T-helper 1 cell treated with Interleukin-12 subunit alpha and Interleukin-12 subunit beta and Interleukin-4 antibody, amounts not matched to agents 30 μg/mL and 1 μg/mL, for 36 hours (primary cell): ENCODE results near the gene DOP1A.

Source experiments
- H3K27ac Mint-ChIP-seq: one replicate; pipeline ENCODE4 v1.8.0; 2021; ENCODE audit warnings: mild to moderate bottlenecking, mixed read lengths
- H3K27me3 Mint-ChIP-seq: one replicate; pipeline ENCODE4 v1.8.0; 2021; ENCODE audit warnings: low read depth, mixed read lengths
- H3K36me3 Mint-ChIP-seq: one replicate; pipeline ENCODE4 v1.8.0; 2021; ENCODE audit warnings: low read depth, mixed read lengths
- H3K4me1 Mint-ChIP-seq: one replicate; pipeline ENCODE4 v1.8.0; 2021; ENCODE audit warnings: low read depth, mixed read lengths
- H3K4me3 Mint-ChIP-seq: one replicate; pipeline ENCODE4 v1.8.0; 2021; ENCODE audit warnings: mild to moderate bottlenecking, moderate library complexity, mixed read lengths
- H3K9me3 Mint-ChIP-seq: one replicate; pipeline ENCODE4 v1.8.0; 2021; ENCODE audit warnings: mixed read lengths

The DOP1A gene

GRCh38 chr6:83152913-83153312, 85.4 kb downstream of the DOP1A start:
- Mint-ChIP-seq H3K4me1 (peaks cover 1% of the 10 kb centered on the region), H3K9me3 (no peaks in the 10 kb centered on the region), H3K4me3 (no peak overlapping the region), H3K27ac (no peak overlapping the region), H3K36me3 (peaks cover 12% of the 10 kb centered on the region), H3K27me3 (no peaks in the 10 kb centered on the region)

GRCh38 chr6:83153883-83154521, 86.5 kb downstream of the DOP1A start:
- Mint-ChIP-seq H3K27ac (no peak overlapping the region), H3K27me3 (no peaks in the 10 kb centered on the region), H3K9me3 (no peaks in the 10 kb centered on the region), H3K4me1 (no peaks in the 10 kb centered on the region), H3K36me3 (peaks cover 11% of the 10 kb centered on the region), H3K4me3 (no peak overlapping the region)

- Mint-ChIP-seq H3K27me3 (no peaks in the 10 kb centered on the region), H3K4me1 (no peaks in the 10 kb centered on the region), H3K36me3 (peaks cover 6% of the 10 kb centered on the region), H3K4me3 (no peak overlapping the region), H3K9me3 (no peaks in the 10 kb centered on the region), H3K27ac (no peak overlapping the region)
Measured at GRCh38 chr6:83155794-83156193, 88.3 kb downstream of the DOP1A start.

- peaks cover 12% of the 10 kb centered on the region for H3K36me3 Mint-ChIP-seq
- H3K9me3 Mint-ChIP-seq, result no peaks in the 10 kb centered on the region
- H3K4me1 Mint-ChIP-seq, result peaks cover 3% of the 10 kb centered on the region
- no peak overlapping the region for H3K27ac Mint-ChIP-seq
- no peaks in the 10 kb centered on the region for H3K27me3 Mint-ChIP-seq
- no peak overlapping the region for H3K4me3 Mint-ChIP-seq
Measured at GRCh38 chr6:83160167-83160566, 92.7 kb downstream of the DOP1A start.

- Mint-ChIP-seq H3K4me3 (no peak overlapping the region), H3K4me1 (peaks cover 3% of the 10 kb centered on the region), H3K9me3 (no peaks in the 10 kb centered on the region), H3K27me3 (no peaks in the 10 kb centered on the region), H3K36me3 (peaks cover 43% of the 10 kb centered on the region), H3K27ac (no peak overlapping the region)
Measured at GRCh38 chr6:83167726-83168278, 100.3 kb downstream of the DOP1A start.

GRCh38 chr6:83168556-83168955, 101.1 kb downstream of the DOP1A start:
- H3K9me3 Mint-ChIP-seq, result no peaks in the 10 kb centered on the region
- H3K4me1 Mint-ChIP-seq, result peaks cover 3% of the 10 kb centered on the region
- H3K4me3 Mint-ChIP-seq, result no peak overlapping the region
- H3K36me3 Mint-ChIP-seq, result peaks cover 48% of the 10 kb centered on the region
- H3K27ac Mint-ChIP-seq, result no peak overlapping the region
- no peaks in the 10 kb centered on the region for H3K27me3 Mint-ChIP-seq

- Mint-ChIP-seq H3K4me3 (no peak overlapping the region), H3K27ac (no peak overlapping the region), H3K4me1 (peaks cover 3% of the 10 kb centered on the region), H3K9me3 (no peaks in the 10 kb centered on the region), H3K36me3 (peaks cover 50% of the 10 kb centered on the region), H3K27me3 (no peaks in the 10 kb centered on the region)
Measured at GRCh38 chr6:83169106-83169505, 101.6 kb downstream of the DOP1A start.

GRCh38 chr6:83169511-83169910, 102.0 kb downstream of the DOP1A start:
- Mint-ChIP-seq H3K4me3 (no peak overlapping the region), H3K4me1 (peaks cover 1% of the 10 kb centered on the region), H3K27me3 (no peaks in the 10 kb centered on the region), H3K36me3 (peaks cover 52% of the 10 kb centered on the region), H3K9me3 (no peaks in the 10 kb centered on the region), H3K27ac (no peak overlapping the region)

GRCh38 chr6:83176246-83176645, 108.8 kb downstream of the DOP1A start:
- H3K36me3 Mint-ChIP-seq, result peaks cover 49% of the 10 kb centered on the region
- no peaks in the 10 kb centered on the region for H3K27me3 Mint-ChIP-seq
- H3K27ac Mint-ChIP-seq, result no peak overlapping the region

GRCh38 chr6:83180426-83180950, 113.0 kb downstream of the DOP1A start:
- Mint-ChIP-seq H3K27ac (no peak overlapping the region), H3K9me3 (no peaks in the 10 kb centered on the region), H3K4me1 (peaks cover 2% of the 10 kb centered on the region), H3K27me3 (no peaks in the 10 kb centered on the region), H3K4me3 (no peak overlapping the region), H3K36me3 (peaks cover 59% of the 10 kb centered on the region)

More at GRCh38 chr6:83176246-83176645, 108.8 kb downstream of the DOP1A start:
- H3K4me1 Mint-ChIP-seq, result no peaks in the 10 kb centered on the region
- H3K4me3 Mint-ChIP-seq, result no peak overlapping the region
- H3K9me3 Mint-ChIP-seq, result no peaks in the 10 kb centered on the region

- no peaks in the 10 kb centered on the region for H3K27me3 Mint-ChIP-seq
- H3K9me3 Mint-ChIP-seq, result no peaks in the 10 kb centered on the region
- H3K27ac Mint-ChIP-seq, result no peak overlapping the region
- H3K4me3 Mint-ChIP-seq, result no peak overlapping the region
- peaks cover 55% of the 10 kb centered on the region for H3K36me3 Mint-ChIP-seq
- H3K4me1 Mint-ChIP-seq, result peaks cover 2% of the 10 kb centered on the region
Measured at GRCh38 chr6:83182114-83182513, 114.6 kb downstream of the DOP1A start.

- peaks cover 47% of the 10 kb centered on the region for H3K36me3 Mint-ChIP-seq
- H3K27ac Mint-ChIP-seq, result no peak overlapping the region
- H3K4me3 Mint-ChIP-seq, result no peak overlapping the region
- H3K27me3 Mint-ChIP-seq, result no peaks in the 10 kb centered on the region
- H3K9me3 Mint-ChIP-seq, result no peaks in the 10 kb centered on the region
- peaks cover 4% of the 10 kb centered on the region for H3K4me1 Mint-ChIP-seq
Measured at GRCh38 chr6:83183082-83183828, 115.8 kb downstream of the DOP1A start.

GRCh38 chr6:83185096-83185495, 117.6 kb downstream of the DOP1A start:
- peaks cover 45% of the 10 kb centered on the region for H3K36me3 Mint-ChIP-seq
- peaks cover 9% of the 10 kb centered on the region for H3K4me1 Mint-ChIP-seq
- H3K9me3 Mint-ChIP-seq, result no peaks in the 10 kb centered on the region
- H3K27me3 Mint-ChIP-seq, result no peaks in the 10 kb centered on the region
- no peak overlapping the region for H3K4me3 Mint-ChIP-seq
- H3K27ac Mint-ChIP-seq, result no peak overlapping the region

GRCh38 chr6:83188501-83188900, 121.0 kb downstream of the DOP1A start:
- Mint-ChIP-seq H3K27me3 (no peaks in the 10 kb centered on the region), H3K4me3 (no peak overlapping the region), H3K4me1 (peaks cover 18% of the 10 kb centered on the region), H3K9me3 (no peaks in the 10 kb centered on the region), H3K36me3 (peaks cover 25% of the 10 kb centered on the region), H3K27ac (no peak overlapping the region)

GRCh38 chr6:83190626-83191025, 123.2 kb downstream of the DOP1A start:
- no peaks in the 10 kb centered on the region for H3K27me3 Mint-ChIP-seq
- no peaks in the 10 kb centered on the region for H3K9me3 Mint-ChIP-seq
- no peak overlapping the region for H3K4me3 Mint-ChIP-seq
- H3K4me1 Mint-ChIP-seq, result peaks cover 29% of the 10 kb centered on the region
- H3K27ac Mint-ChIP-seq, result no peak overlapping the region
- H3K36me3 Mint-ChIP-seq, result peaks cover 9% of the 10 kb centered on the region
